Hepatic stellate cell (primary cell): ENCODE data around the gene ARPC1B.

Experiments
- DNase-seq: peaks from one replicate; pipeline ENCODE4 v3.0.0; 2011; ENCODE audit warnings: low spot score

ARPC1B gene

DNA sequence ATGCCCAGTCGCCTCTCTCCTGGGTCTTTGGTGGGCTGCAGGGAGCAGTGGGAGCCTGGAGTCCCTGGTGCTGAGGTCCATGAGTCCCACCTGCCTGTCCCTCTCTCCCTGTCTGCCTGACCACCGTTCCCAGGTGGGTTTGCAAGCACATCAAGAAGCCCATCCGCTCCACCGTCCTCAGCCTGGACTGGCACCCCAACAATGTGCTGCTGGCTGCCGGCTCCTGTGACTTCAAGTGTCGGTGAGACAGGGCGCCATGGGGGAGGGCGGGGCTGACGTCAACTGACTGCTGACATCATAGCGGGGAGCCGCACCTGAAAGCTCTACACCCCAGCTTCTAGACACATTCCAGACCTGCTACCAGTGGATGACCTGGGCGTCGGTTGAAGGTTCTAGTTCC, 15.2 kb downstream of the ARPC1B start:
- DNase-seq: no peak

DNA sequence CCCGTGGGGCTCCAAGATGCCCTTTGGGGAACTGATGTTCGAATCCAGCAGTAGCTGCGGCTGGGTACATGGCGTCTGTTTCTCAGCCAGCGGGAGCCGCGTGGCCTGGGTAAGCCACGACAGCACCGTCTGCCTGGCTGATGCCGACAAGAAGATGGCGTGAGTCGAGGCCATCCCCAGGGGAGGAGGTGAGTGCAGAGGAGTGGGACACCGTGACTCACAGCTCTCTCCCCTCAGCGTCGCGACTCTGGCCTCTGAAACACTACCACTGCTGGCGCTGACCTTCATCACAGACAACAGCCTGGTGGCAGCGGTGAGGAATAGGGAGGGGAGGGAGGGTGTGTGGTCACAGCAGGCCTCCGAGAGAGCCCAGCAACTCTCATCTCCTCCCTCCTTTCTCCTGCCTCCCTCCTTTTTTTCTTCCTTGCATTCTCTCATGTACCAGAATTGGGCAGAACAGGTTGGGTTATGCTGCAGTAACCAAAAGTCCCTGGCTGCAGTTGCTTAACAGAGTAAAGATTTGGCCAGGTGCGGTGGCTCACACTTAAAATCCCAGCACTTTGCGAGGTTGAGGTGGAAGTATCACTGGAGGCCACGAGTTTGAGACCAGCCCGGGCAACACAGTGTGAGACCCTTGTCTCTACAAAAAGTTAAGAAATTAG, 16.5 kb downstream of the ARPC1B start:
- DNase-seq: no peak

DNA sequence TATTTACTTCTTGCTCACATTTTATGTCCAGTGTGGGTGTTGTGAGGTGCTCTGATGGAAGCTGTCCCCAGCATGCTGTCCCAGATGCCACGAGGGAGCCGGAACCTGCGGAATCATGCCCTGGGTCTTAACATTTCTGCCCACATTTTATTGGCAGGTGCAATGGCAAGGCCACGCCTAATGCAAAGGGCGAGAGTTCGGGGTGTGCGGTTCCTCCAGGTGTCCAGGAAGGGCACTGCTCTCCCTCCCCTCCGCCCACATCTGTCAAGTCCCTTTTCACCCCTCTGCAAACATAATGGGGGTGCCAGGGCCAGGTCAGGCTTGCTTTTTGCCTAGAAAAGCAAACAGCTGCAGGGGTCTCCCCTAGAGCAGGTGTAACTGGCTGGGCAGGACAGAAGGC, 17.5 kb downstream of the ARPC1B start:
- no peak for DNase-seq

DNA sequence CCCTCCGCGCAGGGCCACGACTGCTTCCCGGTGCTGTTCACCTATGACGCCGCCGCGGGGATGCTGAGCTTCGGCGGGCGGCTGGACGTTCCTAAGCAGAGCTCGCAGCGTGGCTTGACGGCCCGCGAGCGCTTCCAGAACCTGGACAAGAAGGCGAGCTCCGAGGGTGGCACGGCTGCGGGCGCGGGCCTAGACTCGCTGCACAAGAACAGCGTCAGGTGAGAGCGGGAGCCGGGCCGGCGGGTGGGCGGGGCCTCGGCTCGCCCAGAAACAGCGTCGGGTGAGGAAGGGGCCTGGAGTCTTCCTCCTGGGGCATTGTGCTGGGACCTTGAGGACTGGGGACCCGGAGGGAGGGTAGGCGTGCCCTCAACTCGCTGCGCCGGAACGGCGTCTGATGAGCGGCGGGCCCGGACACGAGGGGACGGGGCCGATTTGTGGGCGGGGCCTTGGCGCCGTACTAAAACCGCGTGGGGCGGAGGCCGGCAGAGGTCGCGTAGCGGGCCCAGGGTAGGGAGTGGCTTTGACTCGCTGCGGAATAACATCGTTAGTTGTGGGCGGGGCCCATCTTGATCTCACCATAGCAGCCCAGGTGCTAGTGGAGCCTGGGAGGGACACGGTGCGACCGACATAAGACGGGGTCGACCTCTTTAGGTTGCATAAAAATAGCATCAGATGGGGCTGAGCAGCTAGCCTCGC, 18.3 kb downstream of the ARPC1B start:
- no peak for DNase-seq

DNA sequence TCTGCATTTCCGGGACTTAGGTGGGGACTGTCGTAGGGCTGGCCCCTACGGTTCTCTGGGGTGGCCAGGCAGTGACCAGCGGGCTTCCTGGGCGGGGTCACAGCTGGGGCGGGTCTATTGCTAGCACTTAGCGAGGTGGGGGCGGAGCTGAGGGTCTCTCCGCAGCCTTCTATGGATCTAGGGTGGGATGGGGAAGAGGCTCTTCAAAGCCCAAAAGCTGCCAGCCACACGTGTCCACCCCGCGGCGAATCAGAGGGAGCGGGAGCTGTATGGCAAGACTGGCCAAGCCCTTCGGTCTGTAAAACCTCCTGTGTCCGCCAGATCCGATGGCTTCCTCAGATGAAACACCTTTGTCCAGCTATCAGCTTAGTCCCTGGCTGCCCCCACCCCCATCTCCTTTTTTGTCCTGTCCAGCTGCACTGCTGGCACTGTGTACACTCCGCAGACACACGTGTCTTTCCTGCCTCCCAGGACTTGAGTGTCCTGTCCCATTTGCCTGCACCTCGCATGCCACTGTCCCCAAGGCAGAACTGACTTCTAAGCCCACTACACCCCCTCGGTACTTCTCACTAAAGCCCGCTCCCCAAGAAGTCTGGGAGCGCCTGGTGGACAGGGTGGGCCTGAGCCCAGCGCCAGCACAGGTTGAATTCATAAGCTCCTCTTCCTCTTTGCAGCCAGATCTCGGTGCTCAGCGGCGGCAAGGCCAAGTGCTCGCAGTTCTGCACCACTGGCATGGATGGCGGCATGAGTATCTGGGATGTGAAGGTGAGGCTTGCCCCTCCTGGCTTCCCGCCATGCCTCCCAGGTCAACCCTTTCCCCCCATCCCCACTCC, 19.0 kb downstream of the ARPC1B start:
- no peak for DNase-seq

DNA sequence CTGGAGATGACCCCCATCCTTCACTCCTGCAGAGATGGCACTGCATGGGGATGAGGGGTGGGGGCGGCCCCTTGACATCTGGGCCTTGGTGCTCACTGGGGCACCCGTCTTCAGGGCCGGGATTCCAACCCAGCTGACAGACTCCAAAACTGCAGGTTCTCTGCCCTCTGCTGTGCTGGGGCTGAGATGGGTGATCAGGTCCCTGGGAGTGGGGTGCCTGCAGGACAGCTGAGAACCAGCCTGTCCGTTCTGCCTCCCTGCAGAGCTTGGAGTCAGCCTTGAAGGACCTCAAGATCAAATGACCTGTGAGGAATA, 19.6 kb downstream of the ARPC1B start:
- no peak for DNase-seq

DNA sequence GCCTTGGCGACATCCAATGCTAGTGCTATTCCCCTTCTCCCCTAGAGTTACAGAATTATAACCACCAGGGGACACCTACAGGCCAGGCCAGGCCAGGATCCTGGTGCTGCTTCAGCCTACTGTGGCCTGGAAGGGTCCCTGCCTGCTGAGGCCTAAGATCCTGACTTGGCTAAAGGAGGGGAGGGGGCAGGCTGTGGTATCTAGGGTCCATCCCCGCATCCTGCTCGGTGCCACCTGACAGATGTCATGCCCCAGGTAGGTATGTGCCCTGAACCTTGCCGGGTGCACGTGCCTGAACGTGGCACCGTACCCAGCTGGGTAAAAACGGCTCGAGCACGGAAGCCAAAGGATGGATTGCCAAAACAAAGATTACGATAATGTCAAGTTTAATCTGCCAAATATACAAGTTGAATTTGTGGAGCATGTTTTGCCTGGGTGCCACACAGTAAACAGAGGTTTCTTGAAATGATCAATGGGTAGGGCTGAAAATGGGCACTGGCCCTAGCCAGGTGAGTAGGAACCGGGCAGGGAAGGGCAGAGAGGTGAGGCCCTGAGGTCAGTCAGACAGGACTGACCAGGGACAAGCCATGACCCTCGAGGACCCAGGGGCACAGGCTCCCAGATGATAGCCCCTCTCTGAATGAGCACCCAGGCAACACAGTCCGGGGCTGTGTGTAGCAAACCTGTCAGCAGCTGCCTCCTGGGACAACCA, 21.2 kb downstream of the ARPC1B start:
- DNase-seq: no peak

DNA sequence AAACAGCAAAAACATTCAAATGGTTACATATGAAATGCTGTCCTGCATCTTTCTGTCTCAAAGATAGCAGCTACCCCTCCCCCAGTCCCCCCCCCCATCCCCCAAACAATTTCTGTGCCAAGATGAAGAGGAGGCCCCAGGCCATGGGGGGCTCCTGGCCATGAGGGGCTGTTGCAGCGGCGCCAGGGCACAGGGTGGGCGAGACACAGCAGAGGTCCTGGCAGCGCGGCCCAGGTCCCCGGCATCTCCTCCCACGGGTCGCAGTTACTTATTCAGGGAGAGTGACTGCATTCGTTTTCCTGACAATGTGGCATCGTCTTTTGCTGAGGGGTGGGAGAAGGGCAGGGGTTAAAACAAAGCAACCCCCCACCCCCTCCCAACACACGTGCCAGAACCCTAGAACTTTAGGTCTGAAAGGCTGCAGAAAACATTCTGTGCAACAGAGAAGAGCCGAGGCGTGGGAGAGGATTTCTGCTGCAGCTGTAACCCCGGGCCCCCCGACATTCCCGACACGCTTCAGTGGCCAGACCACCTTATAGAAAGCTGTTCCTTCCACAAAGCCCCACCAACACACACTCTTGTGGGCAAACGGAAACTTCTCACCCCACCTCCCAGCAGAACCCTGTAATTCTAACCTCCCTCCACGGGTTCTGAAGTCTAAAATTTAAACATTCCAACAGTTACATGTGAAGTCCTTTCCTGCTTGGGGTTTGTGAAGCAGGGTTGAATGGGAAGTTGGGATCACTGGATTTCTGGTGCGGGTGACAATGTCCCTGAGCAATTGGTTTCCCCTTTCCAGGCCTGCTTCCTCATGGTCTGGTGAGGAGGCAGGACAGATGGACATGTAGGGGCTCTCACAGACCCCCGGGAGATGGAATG, 22.1 kb downstream of the ARPC1B start:
- DNase-seq: no peak

DNA sequence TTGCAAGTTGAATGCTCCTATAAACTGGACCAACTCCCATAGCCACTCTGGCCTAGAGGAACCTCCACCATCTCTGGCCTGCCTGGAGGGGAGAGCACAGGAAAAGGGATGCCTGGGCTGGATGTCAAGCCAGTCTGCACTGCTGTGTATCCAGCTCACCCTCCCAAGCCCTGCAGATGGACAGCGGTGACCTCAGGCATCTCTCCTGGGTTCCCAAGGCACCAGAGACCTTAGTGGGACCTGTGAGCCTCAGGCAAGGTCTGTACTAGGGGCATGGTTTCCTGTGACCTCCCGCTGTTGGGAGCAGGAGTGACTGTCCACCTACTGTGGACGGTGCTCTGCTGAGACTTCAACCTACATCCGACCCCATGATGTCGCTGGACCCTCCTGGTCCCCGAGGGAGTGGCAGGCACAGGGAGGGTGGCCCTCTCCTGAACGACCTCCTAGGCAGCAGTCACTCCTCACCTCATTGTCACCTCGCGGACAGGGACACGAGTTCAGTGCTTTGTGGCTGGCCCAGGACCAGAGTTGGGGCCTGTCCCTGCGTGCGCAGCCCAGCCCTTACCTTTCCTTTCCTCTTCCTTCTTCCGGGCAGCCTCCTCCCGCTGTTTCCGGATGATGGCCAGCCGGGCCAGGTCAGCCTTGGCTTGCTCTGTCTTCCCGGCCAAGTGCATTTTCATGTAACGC, 22.9 kb downstream of the ARPC1B start:
- no peak for DNase-seq

DNA sequence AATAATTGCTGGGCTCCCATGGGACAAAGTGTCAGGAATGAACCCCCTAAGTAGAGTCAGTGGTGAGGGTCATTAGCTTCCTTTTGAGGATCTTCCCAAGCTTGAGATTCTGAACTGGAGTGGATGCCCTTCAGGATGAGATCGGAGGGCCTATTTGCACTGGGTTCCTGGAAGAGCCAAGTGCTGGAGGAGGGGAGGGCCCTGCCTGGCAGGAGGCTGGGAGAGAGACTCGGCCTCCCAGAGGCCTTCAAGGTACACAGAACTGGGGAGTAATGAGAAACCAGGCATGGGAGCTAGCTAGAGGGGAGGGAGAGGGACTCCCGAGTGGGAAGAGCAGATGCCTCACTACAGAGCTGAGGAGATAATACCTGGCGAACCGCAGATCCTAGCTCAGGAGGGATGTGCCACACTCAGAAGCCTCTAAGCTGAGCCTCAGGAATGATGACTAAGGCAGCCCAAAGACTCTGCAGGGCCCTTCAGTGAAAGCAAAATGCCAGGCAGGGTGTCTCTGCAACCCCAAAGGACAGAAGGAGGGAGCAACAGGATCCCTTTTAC, 24.4 kb downstream of the ARPC1B start:
- DNase-seq: no peak

DNA sequence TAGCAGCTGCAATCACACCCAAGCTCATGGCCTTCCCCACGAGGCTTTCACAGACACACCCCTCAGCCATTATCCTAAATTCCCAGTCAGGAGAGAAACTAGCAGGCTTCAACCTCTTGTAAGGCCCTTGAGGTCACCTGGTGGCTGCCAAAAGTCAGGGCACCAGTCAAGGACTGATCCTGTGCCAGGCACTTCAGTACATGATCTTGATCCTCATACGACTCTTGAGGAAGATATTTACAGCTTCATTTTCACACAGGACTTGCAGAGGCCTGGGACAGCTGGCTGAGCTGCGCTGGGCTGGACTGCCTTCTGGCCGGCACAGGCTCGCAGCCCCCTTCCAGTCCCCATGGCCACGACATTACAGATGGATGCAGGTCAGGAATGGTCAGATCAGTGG, 25.1 kb downstream of the ARPC1B start:
- no peak for DNase-seq

DNA sequence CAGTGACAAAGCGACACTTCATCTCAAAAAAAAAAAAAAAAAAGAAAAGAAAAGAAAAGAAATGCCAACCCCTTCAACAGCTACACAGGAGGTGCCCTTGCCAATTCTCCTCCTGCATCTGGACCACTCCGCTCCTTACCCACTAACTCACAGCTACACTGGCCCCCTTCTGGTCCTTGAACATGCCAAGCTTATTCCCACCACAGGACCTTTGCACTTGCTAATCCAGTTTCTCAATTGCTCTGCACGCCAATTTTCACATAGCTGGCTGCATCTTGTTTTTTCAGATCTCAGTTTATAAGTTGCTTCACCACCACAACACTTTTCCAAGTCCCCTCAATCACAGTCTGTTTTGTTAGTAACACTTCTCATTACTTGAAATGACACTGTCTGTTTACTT, 28.3 kb downstream of the ARPC1B start:
- no peak for DNase-seq

DNA sequence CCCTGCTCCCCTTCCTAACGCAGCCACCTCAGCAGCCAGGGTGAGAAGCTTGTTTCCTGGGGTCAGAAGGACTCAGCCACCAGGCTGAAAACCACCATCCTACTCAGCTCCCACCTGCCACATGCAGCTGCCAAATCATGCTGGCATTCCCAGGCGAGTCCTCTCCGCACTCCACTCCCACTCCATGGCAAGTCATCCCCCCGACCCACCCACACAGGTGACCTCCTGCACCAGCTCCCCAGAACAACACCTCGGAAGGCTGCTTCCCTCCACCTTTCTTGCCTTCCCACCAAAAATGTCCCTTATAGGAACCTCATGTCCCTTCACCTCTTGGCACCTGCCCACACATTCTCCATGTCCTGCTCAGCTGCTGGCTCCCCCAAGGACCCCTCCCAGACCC, 29.2 kb downstream of the ARPC1B start:
- no peak for DNase-seq

DNA sequence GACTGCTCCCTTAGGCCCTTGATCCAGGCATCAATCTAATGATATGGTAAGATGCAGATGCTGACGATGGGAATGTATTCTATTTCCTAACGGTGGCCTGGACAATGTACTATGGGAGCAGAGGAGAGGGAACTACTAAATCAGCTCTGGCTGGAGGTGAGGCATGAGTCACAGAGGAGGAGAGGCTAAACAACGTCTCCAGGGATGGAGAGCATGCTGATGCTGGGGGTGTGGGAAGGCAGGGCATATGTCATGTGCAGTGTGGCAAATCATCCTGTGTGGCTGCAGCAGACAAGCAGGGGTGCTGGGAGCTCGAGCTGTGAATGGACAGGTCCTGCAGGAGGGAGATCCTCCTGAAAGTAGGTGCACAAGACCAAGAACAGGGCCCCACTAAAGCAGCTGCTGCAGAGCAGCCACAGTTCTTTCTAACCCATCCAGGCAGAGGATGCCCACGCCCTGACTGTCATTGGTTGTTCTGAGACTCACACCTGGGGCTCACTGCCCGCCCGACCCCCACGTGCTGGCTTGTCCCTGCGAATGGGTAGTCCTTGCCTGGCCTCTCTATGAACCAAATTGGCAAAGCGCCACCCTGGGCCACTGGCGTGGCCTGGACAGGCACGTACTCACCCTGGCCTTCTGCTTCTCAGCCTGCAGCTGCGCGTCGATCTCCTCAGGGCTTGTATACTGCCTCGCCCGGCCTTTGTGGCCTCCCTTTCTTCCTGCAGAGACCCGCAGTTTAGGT, 29.9 kb downstream of the ARPC1B start:
- DNase-seq: peak; percentile 47

DNA sequence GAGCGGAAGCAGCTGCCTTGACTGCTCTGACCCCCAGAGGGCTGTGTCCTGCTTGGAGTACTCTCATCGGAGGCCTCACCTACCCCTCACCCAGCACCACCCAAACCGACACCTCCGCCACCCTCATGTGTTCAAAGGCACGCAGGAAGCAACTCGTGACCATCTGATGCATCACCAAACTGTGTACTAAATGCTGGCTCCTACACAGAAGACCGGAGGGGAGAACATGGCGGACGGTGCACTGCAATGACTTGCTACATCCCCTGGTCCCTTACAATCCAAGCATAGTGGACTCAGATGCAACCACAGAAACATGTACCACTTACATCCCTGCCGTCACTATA, 30.4 kb downstream of the ARPC1B start:
- DNase-seq: no peak

DNA sequence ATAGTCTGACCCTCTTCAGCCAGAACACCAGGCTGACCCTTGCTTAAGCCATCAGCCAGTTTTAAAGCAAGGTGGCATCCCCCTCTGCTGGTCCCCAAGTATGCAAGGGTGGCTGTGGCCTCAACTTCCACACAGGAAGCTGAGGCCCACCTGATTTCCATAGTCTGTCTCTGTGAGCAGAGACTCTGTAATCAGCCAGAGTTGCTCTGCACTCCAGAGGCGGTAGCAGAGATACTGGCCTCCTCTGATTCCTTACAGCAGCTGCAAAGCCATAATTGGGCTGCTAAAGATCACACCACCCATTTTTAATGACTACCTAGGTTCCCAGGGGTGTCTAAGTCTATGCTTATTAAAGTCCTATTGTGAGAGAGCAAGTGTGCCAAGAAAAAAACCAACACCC, 32.0 kb downstream of the ARPC1B start:
- no peak for DNase-seq

DNA sequence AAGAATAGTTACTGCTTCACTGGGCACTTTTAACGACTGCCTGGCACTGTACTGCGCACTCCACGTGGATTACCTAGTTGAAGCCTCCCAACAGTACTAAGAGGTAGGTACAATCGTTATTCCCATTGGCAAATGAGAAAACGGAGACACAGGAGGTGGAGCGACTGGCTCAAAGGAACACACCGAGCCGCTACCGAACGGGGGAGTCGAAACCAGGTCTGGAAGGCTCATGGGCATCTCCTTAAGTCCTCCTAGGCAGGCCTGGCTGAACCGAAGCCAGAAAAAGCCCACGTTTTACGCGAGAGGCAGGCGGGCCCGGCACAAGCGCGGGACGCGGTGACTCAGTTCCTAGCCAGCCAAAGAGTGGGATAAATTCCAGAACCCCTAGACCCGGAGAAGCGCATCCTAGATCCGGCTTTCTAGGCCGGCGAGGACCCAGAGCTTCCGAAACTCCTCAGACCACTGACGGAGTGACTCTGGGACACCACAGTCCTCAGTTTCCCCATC, 33.4 kb downstream of the ARPC1B start:
- peak; percentile 88 for DNase-seq

DNA sequence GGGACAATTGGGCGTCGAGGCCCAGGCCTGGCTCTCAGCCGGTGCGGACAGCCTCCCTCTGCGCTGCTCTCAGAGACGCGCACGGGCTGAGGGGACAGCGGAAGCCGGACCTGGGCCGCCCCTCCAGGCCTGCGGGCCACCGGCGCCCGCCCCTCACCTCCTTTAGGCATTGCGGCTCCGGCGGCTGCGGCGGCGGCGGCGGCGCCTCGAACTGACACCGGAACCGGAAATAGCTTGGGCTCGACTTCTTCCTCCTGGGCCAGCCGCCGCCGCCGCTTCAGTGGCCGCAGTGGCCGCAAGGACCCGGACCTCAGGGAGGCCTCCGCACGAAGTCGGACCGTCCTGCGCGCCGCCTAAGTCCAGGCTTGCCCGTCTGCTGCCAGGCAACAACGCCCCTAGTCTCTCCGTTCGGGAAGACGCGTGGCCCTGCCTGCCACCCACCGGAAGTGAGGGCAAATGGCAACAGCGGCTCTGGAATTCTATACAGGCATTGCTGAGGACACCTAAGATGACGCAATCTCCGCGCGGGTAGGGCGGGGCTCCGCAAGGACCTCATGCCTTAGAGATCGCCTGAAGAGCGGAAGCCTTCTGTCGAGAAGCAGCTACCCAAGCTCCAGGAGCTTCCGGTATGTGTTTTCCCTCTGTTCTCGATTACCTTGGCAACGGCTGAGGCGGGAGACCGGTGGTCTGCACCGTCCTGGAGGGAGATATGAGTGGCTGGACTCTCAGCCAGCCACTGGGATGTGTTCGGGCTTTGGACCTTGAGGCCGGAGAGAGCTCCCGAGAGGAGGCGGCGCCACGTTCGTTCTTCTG, 34.1 kb downstream of the ARPC1B start, which contains the start of the genes BUD31 and PDAP1:
BUD31 (plus strand) TSS at position 591 of the 813 bp plus-strand sequence. CDS start 2,124 bp downstream, outside the sequence.
PDAP1 (minus strand) TSS at position 219 of the 813 bp plus-strand sequence; CDS start at position 170, 49 bp downstream.
- peak; percentile 98 for DNase-seq

DNA sequence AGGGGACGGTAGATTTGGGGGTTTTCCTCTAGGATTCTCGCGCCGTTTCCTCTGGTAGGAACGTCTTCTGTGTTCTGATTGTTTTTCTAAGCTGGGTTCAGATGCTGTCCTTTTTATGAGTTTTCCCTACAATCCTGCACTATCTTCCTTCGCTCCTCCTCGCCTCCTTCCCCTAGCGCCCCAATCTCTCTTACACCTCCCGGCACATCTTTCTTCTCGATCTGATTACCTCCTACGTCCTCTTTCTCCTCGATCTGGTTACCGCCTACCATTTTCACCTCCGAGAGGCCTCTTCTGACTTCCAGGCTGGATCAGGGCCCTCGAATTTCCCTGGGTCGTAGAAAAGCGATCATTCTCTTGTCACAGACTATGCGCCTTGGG, 34.7 kb downstream of the ARPC1B start:
- DNase-seq: no peak
